HL-60 (cell line): ENCODE measurements around the gene SLC10A7.

ENCODE experiments used
- DNase-seq, 2 experiments: peaks; one replicate each; pipeline ENCODE4 v3.0.0-alpha.2; 2010 to 2020; ENCODE audit warnings: low read depth in 1 of 2, low spot score in 1 of 2
- H3K27ac ChIP-seq: fragments of 250-450 bp; sonication (Bioruptor Pico); replicated peaks from 2 replicates; pipeline ENCODE4 v1.5.1; 2020; ENCODE audit warnings: mild to moderate bottlenecking, moderate library complexity
- H3K27me3 ChIP-seq: fragments of 250-450 bp; sonication (Bioruptor Pico); 2 replicates; pipeline ENCODE4 v1.5.1; 2021; ENCODE audit warnings: mild to moderate bottlenecking, moderate library complexity; ENCODE audit not compliant: insufficient read depth, poor library complexity, severe bottlenecking
- H3K4me3 ChIP-seq: replicated peaks from 2 replicates; pipeline ENCODE4 v1.5.1; 2011; ENCODE audit warnings: mild to moderate bottlenecking, control low read depth, low read length; ENCODE audit not compliant: insufficient read depth
- GABPA ChIP-seq: IDR thresholded peaks from 2 replicates; pipeline ENCODE4 v1.6.1; 2012; ENCODE audit warnings: low read depth
- POLR2AphosphoS5 ChIP-seq: IDR thresholded peaks from 2 replicates; pipeline ENCODE4 v1.6.1; 2012; ENCODE audit warnings: low read depth
- REST ChIP-seq: IDR thresholded peaks from 2 replicates; pipeline ENCODE4 v1.6.1; 2012; ENCODE audit warnings: low read depth; ENCODE audit not compliant: insufficient replicate concordance
- SPI1 ChIP-seq: IDR thresholded peaks from 2 replicates; pipeline ENCODE4 v1.6.1; 2012; ENCODE audit warnings: low read depth, mild to moderate bottlenecking, borderline replicate concordance
- TF ChIP-seq, protein P1 (sequence below): IDR thresholded peaks from one replicate; pipeline ENCODE4 v1.5.1; 2011; ENCODE audit warnings: low read length, control low read depth, inconsistent platforms; ENCODE audit not compliant: insufficient read depth

The SLC10A7 gene

DNA sequence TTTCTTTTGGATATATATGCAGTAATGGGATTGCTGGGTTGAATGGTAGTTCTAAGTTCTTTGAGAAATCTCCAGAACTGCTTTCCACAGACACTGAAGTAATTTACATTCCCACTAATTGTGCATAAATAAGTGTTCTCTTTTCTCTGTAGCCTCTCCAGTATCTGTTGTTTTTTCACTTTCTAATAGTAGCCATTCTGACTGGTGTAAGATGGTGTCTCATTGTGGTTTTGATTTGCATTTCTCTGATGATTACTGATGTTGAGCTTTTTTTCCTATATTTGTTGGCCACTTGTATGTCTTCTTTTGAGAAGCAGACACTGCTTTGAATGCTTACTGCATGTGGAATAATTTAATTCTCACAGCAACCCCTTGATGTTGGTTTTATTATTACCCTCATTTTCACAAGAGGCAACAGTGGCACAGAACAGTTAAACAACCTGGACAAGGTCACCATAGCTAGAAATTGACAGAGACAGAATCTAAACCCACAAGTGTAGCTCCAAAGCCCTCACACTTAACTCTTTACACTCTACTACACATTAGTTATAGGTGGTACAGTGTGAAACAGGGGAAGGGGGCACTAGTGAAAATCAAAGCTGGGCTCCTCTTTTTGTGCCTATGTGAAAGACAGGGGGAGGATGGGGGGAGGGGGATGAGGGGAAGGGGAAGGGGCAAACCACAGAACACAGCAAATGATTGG lies 211.3 kb downstream of the SLC10A7 start:
- Histone ChIP-seq H3K4me3 (no peak overlapping the region), H3K27ac (no peak overlapping the region), H3K27me3 (no peaks in the 10 kb centered on the region)
- DNase-seq, result no peak
- TF ChIP-seq GABPA (no peak), SPI1 (no peak), POLR2AphosphoS5 (no peak), REST (no peak)
- TF ChIP-seq, protein P1, sequence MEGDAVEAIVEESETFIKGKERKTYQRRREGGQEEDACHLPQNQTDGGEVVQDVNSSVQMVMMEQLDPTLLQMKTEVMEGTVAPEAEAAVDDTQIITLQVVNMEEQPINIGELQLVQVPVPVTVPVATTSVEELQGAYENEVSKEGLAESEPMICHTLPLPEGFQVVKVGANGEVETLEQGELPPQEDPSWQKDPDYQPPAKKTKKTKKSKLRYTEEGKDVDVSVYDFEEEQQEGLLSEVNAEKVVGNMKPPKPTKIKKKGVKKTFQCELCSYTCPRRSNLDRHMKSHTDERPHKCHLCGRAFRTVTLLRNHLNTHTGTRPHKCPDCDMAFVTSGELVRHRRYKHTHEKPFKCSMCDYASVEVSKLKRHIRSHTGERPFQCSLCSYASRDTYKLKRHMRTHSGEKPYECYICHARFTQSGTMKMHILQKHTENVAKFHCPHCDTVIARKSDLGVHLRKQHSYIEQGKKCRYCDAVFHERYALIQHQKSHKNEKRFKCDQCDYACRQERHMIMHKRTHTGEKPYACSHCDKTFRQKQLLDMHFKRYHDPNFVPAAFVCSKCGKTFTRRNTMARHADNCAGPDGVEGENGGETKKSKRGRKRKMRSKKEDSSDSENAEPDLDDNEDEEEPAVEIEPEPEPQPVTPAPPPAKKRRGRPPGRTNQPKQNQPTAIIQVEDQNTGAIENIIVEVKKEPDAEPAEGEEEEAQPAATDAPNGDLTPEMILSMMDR, result no peak

DNA sequence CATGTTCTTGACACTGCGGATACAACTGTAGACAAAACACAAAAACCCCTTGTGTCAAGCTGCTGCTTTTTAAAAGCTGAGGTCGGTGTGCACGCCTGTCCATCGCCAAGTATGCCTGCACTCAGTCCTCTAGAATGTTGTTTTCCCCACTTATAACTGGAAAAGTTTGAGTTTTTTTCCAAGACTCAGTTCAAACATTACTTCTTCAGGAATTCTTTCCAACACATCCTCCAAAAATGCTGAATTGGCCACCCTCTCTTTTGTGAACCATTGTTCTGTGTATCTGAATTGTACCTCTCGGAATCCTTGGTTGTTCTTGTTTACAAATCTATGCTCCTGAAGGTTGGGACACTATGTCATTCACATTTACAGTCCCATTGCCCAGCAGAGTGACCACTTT lies 212.8 kb downstream of the SLC10A7 start:
- Histone ChIP-seq H3K27me3 (no peaks in the 10 kb centered on the region), H3K4me3 (no peak overlapping the region), H3K27ac (no peak overlapping the region)
- DNase-seq, result no peak
- TF ChIP-seq POLR2AphosphoS5, result no peak
- TF ChIP-seq GABPA, result no peak
- no peak for TF ChIP-seq SPI1
- TF ChIP-seq, protein P1, result no peak
- TF ChIP-seq REST, result no peak

- Histone ChIP-seq H3K27me3 (no peaks in the 10 kb centered on the region), H3K4me3 (no peak overlapping the region), H3K27ac (no peak overlapping the region)
- DNase-seq, result no peak
- TF ChIP-seq, protein P1, result no peak
- no peak for TF ChIP-seq REST
- TF ChIP-seq POLR2AphosphoS5, result no peak
- no peak for TF ChIP-seq GABPA
- no peak for TF ChIP-seq SPI1
Measured at GRCh38 chr4:146302822-146303221, 218.9 kb downstream of the SLC10A7 start.
